ENCODE data around the gene TRAPPC10.
"Not testable (repeated sequence)": the region's sequence is repeated elsewhere in the genome, so short reads cannot be mapped to it uniquely, and the experiment has no call there.

TRAPPC10 gene

DNA sequence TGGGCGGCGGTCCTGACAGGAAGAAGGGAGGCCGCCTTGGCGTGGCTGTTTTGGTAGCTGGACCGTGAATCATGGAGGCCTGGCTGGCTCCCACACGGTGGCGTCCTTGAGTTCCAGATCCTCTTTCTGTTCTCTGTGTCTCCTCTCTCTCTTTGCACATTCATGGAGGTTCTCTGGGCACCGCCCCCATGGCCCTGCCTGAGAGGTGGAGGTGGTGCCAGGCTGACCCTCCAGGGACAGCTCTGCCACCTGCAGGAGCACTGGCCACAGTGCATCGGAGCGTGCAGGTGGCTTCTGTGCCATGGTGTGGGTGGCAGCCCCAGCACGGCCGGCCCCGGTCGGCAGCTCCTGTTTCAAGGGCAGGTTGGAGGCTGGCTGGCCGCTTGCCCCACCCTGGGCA, 125.9 kb downstream of the TRAPPC10 start:
- not testable (repeated sequence) for DNase-seq (ENCODE audit: extremely low read depth, insufficient read length); H3K4me3 ChIP-seq (replicated peaks; ENCODE audit: low read depth, low read length); H3K36me3 ChIP-seq (ENCODE audit: control insufficient read depth, insufficient read depth, low read length); H3K27me3 ChIP-seq (replicated peaks; ENCODE audit: control insufficient read depth, insufficient read depth, low read length)

DNA sequence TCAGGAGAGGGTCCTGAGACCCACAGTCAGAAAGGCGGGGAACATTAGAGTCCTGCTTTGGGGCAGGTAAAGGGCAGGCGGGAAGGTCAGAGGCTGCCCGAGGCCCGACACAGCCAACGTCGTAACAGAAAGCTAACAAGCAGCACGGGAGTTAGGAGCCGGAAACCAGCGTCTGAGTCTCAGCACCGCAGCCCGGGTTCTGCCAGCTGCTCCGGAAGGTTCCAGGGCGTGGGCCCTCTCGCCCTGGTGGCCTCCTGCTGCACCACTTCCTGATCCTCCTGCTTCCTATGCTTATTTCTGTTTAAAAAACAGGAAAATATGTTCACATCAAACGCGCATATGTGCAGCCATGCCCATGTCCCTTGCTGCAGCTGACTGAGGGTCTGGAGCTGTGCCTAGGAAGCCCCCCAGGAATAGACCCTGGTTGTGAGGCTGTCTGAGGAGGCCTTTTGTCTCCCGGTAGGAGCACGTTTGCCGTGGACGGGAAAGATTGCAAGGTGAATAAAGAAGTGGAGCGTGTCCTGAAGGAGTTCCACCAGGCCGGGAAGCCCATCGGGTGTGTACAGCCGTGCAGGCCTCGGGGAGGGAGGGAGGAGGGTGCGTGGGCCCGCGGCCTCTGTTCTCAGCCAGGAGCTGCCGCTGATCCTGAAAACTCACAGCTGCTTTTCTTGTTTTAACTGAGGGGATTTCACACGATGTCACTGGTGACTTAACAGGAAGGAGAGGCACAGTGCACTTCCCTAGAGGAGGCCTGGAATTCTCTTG, 127.9 kb downstream of the TRAPPC10 start:
- DNase-seq (ENCODE audit: extremely low read depth, insufficient read length); H3K36me3 ChIP-seq (ENCODE audit: control insufficient read depth, insufficient read depth, low read length); H3K4me3 ChIP-seq (replicated peaks; ENCODE audit: low read depth, low read length); H3K27me3 ChIP-seq (replicated peaks; ENCODE audit: control insufficient read depth, insufficient read depth, low read length): not testable (repeated sequence)

DNA sequence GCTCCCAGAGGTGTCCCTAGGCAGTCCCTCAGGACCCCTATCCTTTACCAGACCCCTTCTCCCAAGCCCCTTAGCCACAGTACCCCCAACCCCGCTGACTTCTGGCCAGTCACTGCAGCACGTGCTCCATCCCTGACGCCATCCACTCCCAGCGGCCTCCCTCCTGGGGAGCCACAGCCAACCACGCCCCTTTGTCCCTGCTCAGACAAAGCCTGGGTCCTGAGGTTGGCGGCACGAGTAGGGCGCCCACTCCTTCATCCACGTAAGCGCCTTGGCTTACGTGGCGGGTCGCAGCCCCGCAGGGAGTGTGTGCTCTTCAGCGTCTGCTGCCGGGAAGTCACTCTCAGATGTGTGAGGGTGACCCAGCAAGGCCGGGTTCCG, 128.4 kb downstream of the TRAPPC10 start:
- not testable (repeated sequence) for DNase-seq (ENCODE audit: extremely low read depth, insufficient read length); H3K4me3 ChIP-seq (replicated peaks; ENCODE audit: low read depth, low read length); H3K27me3 ChIP-seq (replicated peaks; ENCODE audit: control insufficient read depth, insufficient read depth, low read length); H3K36me3 ChIP-seq (ENCODE audit: control insufficient read depth, insufficient read depth, low read length)

DNA sequence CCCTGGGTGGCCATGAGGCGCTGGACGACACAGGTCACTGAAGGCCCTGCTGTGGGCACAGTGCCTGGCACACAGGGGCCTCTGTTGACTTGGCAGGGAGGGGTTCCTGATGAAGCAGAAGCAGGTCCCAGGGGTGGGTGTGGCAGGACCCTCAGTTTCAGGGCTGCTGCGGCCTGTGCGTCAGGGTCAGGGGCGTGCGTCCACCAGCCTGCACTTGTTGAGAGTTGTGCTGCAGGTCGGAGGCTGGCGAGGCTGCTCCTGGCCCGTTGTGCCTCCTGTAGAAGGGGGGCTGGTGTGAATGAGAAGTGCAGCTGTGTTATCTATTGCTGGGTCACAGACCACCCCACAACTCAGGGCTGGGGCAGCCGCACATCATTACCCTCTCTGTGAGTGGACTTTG, 130.4 kb downstream of the TRAPPC10 start:
- peak; percentile 16 for DNase-seq (ENCODE audit: extremely low read depth, insufficient read length)
- not testable (repeated sequence) for H3K27me3 ChIP-seq (replicated peaks; ENCODE audit: control insufficient read depth, insufficient read depth, low read length)

DNA sequence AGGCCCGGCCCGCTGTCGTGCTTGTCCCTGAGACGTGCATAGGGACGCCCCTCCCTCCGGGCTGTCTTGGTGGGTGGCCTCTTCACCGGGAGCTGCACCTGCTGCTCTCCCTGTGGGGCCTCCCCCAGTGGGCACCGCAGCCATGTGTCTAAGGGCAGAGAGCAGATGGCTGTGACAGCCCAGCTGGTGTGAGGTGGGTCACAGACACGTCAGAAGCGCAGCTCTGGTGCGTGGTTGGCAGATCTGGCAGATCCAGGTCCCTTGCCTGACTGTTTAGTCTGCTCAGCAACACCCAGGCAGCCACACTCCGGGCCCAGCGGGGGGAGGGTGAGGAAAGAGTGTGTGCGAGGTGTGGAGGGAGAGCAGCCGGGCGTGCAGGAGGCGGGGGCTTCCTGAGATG, 131.3 kb downstream of the TRAPPC10 start:
- not testable (repeated sequence) for H3K36me3 ChIP-seq (ENCODE audit: control insufficient read depth, insufficient read depth, low read length); H3K4me3 ChIP-seq (replicated peaks; ENCODE audit: low read depth, low read length); DNase-seq (ENCODE audit: extremely low read depth, insufficient read length); H3K27me3 ChIP-seq (replicated peaks; ENCODE audit: control insufficient read depth, insufficient read depth, low read length)

More for the DNA sequence above, 130.4 kb downstream of the TRAPPC10 start:
- H3K4me3 ChIP-seq (replicated peaks; ENCODE audit: low read depth, low read length); H3K36me3 ChIP-seq (ENCODE audit: control insufficient read depth, insufficient read depth, low read length): not testable (repeated sequence)

DNA sequence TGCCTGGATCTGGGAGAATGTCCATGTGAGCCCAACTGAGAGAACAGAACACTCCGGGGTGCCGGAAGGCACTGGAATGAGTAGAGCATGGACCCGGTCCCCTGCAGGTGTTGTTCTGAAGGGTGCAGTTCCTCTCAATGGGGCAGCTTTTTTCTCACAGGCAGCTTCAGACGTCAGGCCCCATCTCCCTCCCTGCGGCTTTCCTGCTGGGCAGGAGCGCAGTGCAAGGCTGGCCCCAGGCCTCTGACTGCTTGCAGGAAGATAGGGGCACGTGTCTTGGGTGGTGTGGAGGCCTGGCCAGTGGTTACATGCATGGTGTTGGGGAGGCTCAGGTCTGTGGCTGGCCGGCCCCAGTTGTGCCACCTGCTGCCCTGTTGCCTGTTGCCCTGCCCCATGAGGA, 131.9 kb downstream of the TRAPPC10 start:
- DNase-seq (ENCODE audit: extremely low read depth, insufficient read length) = peak; percentile 29
- not testable (repeated sequence) for H3K4me3 ChIP-seq (replicated peaks; ENCODE audit: low read depth, low read length); H3K36me3 ChIP-seq (ENCODE audit: control insufficient read depth, insufficient read depth, low read length); H3K27me3 ChIP-seq (replicated peaks; ENCODE audit: control insufficient read depth, insufficient read depth, low read length)

DNA sequence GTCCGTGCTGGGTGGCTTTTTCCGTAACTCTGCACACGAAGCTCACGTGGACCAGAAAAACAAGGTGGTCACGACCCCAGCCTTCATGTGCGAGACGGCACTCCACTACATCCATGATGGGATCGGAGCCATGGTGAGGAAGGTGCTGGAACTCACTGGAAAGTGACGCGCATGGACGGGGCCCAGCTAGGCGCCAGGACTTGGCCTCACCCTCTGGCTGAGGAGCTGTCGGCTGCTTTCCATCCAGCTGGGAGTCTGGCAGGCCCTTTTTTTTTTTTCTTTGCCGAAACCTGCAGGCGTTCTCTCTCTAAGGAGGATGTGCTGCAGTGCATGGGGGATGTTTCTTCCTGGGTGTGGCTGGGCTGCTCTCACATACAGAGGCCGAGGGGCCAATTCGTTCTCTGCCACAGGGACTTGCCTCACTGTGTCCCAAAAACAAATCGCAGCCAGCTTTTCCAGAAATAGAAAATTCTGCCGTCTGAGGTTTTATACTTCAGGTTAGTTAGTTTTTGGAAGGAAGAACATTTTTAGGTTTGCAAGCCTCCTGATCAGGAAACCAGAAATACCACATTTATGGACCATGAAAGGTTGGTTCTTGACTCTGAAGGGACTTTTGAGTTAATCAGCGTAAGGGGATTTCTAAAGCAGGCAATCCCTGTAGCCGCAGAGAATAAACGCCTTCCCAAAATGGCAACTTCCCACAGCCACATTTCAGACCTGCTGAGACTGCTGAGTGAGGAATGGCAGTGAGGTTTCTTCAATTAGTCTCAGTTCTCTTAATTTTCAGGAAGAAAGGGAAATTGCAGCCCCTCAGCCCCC, 132.9 kb downstream of the TRAPPC10 start:
- not testable (repeated sequence) for DNase-seq (ENCODE audit: extremely low read depth, insufficient read length); H3K36me3 ChIP-seq (ENCODE audit: control insufficient read depth, insufficient read depth, low read length); H3K4me3 ChIP-seq (replicated peaks; ENCODE audit: low read depth, low read length); H3K27me3 ChIP-seq (replicated peaks; ENCODE audit: control insufficient read depth, insufficient read depth, low read length)

DNA sequence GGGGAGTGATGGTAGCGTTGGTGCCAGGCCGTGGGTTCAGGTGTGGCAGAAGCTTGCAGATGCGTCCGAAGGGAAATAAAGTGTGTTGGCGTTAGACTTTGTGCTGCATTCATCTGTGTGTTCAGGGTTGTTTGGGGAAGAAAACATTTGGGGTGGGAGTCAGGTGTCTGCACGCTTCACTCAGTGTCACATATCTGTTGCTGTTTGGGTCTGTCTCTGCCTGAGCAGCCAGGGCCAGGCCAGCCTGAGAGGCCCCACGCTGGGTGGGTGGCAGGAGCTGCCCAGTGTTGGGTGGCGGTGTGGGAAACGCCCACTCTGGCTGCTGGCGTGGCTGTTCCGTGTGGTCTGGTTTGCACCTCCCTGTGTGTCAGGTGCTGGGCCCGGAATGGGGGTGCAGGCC, 133.5 kb downstream of the TRAPPC10 start:
- H3K27me3 ChIP-seq (replicated peaks; ENCODE audit: control insufficient read depth, insufficient read depth, low read length); DNase-seq (ENCODE audit: extremely low read depth, insufficient read length); H3K36me3 ChIP-seq (ENCODE audit: control insufficient read depth, insufficient read depth, low read length); H3K4me3 ChIP-seq (replicated peaks; ENCODE audit: low read depth, low read length): not testable (repeated sequence)

DNA sequence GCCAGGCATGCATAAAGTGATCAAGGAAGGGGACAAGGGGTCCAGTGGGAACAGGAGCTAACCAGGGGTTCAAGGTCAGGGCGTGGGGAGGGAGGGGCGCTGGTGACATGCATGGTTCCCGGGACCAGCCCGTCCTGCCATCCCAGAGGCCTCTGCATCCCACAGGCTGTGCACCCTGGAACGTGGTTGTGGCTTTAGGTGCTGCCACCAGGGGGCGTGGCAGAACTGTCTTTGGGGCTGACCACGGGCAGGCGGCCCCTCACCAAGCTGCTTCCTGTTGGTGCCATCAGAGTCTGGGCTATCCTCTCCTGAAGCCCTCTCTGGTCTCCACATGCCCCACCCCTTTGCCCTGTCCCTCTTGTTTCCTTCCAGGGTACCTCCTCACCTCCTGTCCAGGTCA, 135.0 kb downstream of the TRAPPC10 start:
- H3K4me3 ChIP-seq (replicated peaks; ENCODE audit: low read depth, low read length); H3K27me3 ChIP-seq (replicated peaks; ENCODE audit: control insufficient read depth, insufficient read depth, low read length); H3K36me3 ChIP-seq (ENCODE audit: control insufficient read depth, insufficient read depth, low read length); DNase-seq (ENCODE audit: extremely low read depth, insufficient read length): not testable (repeated sequence)

DNA sequence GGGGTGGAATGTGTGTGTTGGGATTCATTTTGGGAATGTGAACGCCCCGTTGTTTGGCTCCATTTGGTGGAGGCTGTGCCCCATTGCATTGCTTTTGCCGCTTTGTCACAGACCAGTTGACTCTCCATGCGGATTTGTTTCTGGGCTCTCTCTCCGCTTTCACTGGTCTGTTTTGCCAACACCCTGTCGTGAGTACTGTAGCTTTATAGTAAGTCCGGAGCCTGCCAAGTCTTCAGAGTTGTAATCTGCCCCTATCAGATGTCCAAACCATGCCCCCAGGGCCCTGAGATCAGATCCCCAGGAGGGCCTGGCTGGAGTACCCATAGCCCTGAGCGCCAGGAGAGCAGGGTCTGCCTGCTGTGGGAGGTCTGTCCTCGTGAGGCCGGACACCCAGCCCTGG, 138.1 kb downstream of the TRAPPC10 start:
- not testable (repeated sequence) for H3K36me3 ChIP-seq (ENCODE audit: control insufficient read depth, insufficient read depth, low read length); H3K4me3 ChIP-seq (replicated peaks; ENCODE audit: low read depth, low read length); H3K27me3 ChIP-seq (replicated peaks; ENCODE audit: control insufficient read depth, insufficient read depth, low read length); DNase-seq (ENCODE audit: extremely low read depth, insufficient read length)

DNA sequence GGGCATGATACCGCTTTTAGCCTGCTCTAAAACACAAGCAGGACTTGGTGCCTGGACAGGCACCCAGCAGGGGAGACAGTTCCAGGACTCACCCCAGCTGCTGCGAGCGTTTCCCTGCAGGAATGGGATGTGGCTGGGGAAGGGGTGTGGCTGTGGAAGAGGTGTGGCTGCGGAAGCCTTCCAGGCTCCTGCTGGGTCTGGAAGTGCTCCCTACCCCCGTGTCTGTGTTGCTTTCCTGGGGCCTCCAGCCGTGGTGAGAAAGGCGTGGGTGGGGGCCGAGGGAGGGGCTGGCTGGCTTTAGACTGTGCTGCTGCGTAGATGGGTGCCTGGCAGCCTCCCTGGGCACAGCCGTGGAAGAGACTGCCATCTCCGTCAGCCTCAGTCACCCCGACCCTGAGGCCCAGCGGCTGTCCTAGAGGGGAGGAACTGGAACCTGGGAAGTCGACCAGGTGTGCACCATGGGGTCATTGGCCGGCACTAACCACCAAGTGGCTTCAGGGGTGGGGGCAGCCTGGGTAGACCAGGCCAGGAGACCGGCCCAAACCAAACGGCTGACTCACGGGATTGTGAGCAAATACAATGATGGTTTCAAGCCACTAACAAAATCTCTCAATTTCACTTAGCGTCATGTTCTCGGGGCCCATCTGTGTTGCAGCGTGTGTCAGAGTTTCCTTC, 141.2 kb downstream of the TRAPPC10 start:
- peak; percentile 13 for DNase-seq (ENCODE audit: extremely low read depth, insufficient read length)
- H3K27me3 ChIP-seq (replicated peaks; ENCODE audit: control insufficient read depth, insufficient read depth, low read length); H3K36me3 ChIP-seq (ENCODE audit: control insufficient read depth, insufficient read depth, low read length): not testable (repeated sequence)
- peak overlapping the region; percentile 20; the same call in 1 of the 2 replicates for H3K4me3 ChIP-seq (replicated peaks; ENCODE audit: low read depth, low read length)

DNA sequence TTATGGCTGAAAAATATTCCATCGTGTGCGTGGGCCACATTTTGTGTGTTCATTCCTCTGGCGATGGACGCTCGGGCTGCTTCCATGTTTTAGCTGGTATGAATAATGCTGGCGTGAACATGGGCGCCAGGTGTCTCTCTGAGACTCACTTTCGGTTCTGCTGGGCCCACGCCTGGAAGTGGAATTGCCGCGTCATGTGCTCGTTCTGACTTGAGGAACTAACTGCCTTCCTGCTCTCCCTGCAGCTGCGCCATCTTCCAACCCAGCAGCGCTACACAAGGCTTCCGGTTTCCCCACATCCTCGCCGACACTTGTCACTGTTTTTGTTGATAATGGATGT, 141.8 kb downstream of the TRAPPC10 start:
- DNase-seq (ENCODE audit: extremely low read depth, insufficient read length); H3K27me3 ChIP-seq (replicated peaks; ENCODE audit: control insufficient read depth, insufficient read depth, low read length); H3K36me3 ChIP-seq (ENCODE audit: control insufficient read depth, insufficient read depth, low read length); H3K4me3 ChIP-seq (replicated peaks; ENCODE audit: low read depth, low read length): not testable (repeated sequence)

DNA sequence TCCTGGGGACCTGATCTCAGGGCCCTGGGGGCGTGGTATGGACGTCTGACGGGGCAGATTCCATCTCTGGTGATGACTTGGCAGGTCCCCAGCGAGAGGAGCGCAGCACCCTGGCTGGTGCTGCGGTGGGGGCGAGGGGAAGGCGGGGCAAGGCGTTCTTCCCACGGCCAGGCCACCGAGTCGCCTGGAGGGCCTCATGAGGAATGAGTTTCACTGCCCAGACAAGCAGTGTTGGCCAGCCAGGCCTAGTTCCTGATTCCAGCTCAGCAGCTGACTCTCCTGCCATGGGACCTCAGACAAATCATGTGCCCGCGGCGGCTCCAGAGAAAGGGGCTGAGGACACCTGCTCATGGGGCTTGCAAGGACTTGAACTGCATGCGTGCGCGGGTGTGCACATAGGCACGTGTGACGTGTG, 142.7 kb downstream of the TRAPPC10 start:
- not testable (repeated sequence) for H3K27me3 ChIP-seq (replicated peaks; ENCODE audit: control insufficient read depth, insufficient read depth, low read length); DNase-seq (ENCODE audit: extremely low read depth, insufficient read length); H3K4me3 ChIP-seq (replicated peaks; ENCODE audit: low read depth, low read length); H3K36me3 ChIP-seq (ENCODE audit: control insufficient read depth, insufficient read depth, low read length)

DNA sequence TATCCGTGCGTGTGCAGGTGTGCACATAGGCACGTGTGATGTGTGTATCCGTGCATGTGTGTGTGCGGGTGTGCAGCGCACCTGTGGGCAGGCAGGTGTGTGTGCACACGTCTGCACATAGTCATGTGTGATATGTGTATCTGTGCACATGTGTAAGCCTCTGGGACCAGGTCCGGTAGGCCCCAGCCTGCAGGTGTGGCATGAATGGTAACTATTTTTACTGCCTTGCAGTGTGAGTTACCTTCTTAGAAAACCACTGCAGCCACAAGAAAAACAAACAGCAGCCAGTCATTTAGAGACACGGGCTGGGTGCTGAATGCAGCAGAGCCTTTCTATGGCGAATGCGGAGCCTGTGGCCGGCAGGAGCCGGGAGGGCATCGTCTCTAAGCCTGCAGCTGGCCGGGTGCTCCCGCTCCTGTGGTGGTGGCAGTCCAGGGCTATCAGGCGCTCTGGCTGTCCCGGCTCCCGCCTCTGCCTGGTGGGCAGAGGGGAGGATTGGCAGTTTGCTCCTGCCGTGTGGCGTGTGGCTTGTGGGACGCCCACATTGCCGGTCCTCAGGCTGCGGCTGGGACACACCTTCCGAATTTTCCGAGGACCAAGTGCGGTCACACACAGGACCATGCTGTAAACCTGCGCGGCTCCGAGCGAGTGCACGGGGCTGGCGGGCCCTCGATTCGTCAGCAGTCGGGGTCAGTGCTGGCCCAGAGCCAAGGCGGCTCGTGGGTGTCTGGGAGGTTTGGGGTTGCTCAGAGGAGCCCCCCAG, 143.3 kb downstream of the TRAPPC10 start:
- not testable (repeated sequence) for H3K27me3 ChIP-seq (replicated peaks; ENCODE audit: control insufficient read depth, insufficient read depth, low read length); H3K4me3 ChIP-seq (replicated peaks; ENCODE audit: low read depth, low read length); H3K36me3 ChIP-seq (ENCODE audit: control insufficient read depth, insufficient read depth, low read length)
- DNase-seq (ENCODE audit: extremely low read depth, insufficient read length) = peak; percentile 77
